GM12891 (cell line): Measurements from ENCODE around the gene TNFAIP2.

Experiments used
- POLR2A ChIP-seq: IDR thresholded peaks from 2 replicates; pipeline ENCODE4 v1.6.1; 2011; ENCODE audit warnings: low read depth, low read length, control low read depth
- POLR2AphosphoS5 ChIP-seq: IDR thresholded peaks from 2 replicates; pipeline ENCODE4 v1.6.1; 2011; ENCODE audit warnings: low read depth, low read length, control low read depth
- TAF1 ChIP-seq: IDR thresholded peaks from 2 replicates; pipeline ENCODE4 v1.6.1; 2011; ENCODE audit warnings: low read depth, low read length, control low read depth

DNA sequence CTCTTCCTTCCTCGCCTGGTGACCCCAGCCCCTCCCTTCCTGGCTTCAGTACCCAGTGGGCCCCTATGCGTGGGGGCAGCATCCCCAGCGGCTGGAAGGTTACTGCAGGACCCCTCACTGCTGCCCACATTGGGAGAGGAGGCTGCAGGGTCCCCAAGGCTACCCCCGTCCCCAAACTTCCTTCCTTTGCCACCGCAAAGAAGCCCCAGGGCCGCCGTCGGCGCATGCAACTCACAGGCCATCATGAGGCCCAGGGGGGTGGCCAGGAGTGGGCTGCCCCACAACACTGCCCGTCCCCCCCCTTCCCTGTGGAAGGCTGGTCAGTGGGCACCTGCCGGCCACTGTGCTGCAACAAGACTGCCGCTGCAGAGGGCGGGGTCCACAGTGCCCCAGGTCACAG, 9.5 kb upstream of the TNFAIP2 start:
- no peak for TF ChIP-seq POLR2A
- no peak for TF ChIP-seq TAF1
- TF ChIP-seq POLR2AphosphoS5, result no peak
